ENCODE data around the gene NTM.

Gene NTM

GRCh38 chr11:131985846-131986301 lies 615.5 kb downstream of the NTM start:
- DNase-seq, result no peak

GRCh38 chr11:131987703-131988102 lies 617.3 kb downstream of the NTM start:
- DNase-seq, result no peak

GRCh38 chr11:131991606-131992005 lies 621.2 kb downstream of the NTM start:
- no peak for DNase-seq

- DNase-seq, result no peak
Observed at GRCh38 chr11:131993246-131993645, 622.8 kb downstream of the NTM start.

- DNase-seq, result no peak
Observed at GRCh38 chr11:131998020-131998419, 627.6 kb downstream of the NTM start.

GRCh38 chr11:131999084-131999483 lies 628.7 kb downstream of the NTM start:
- peak in 6 of 51 donors; percentile 1 to 56 (median 10) for DNase-seq

GRCh38 chr11:131999955-132000354 lies 629.5 kb downstream of the NTM start:
- no peak for DNase-seq

- no peak for DNase-seq
Observed at GRCh38 chr11:132005887-132006286, 635.5 kb downstream of the NTM start.

GRCh38 chr11:132006884-132007580 lies 636.6 kb downstream of the NTM start:
- DNase-seq, result no peak

- no peak for DNase-seq
Observed at GRCh38 chr11:132008226-132008625, 637.8 kb downstream of the NTM start.

- DNase-seq, result no peak
Observed at GRCh38 chr11:132008872-132009271, 638.5 kb downstream of the NTM start.

GRCh38 chr11:132020001-132020400 lies 649.6 kb downstream of the NTM start:
- no peak for DNase-seq

- DNase-seq, result no peak
Observed at GRCh38 chr11:132022285-132022684, 651.9 kb downstream of the NTM start.

GRCh38 chr11:132022733-132023478 lies 652.5 kb downstream of the NTM start:
- no peak for DNase-seq

- DNase-seq, result no peak
Observed at GRCh38 chr11:132024587-132025295, 654.3 kb downstream of the NTM start.

- no peak for DNase-seq
Observed at GRCh38 chr11:132026746-132027145, 656.3 kb downstream of the NTM start.

- DNase-seq, result peak in 9 of 51 donors; percentile 12 to 63 (median 31)
Observed at GRCh38 chr11:132028380-132029240, 658.2 kb downstream of the NTM start.

GRCh38 chr11:132030896-132031295 lies 660.5 kb downstream of the NTM start:
- no peak for DNase-seq

- no peak for DNase-seq
Observed at GRCh38 chr11:132032555-132032954, 662.1 kb downstream of the NTM start.

- no peak for DNase-seq
Observed at GRCh38 chr11:132033051-132033450, 662.6 kb downstream of the NTM start.

GRCh38 chr11:132035228-132035627 lies 664.8 kb downstream of the NTM start:
- DNase-seq, result no peak
